Right renal cortex interstitium (tissue), 3 donors: ENCODE results near the gene LRRC23. TPM values are rescaled to one million over a fixed set of nuclear protein-coding genes. Genes with fewer than 3 reads are reported as not detected.
"Not testable (repeated sequence)": the region's sequence is repeated elsewhere in the genome, so short reads cannot be mapped to it uniquely, and the experiment has no call there.

Experiments used
- DNase-seq, 3 donors: peaks; one replicate each; pipeline ENCODE4 v3.0.0-alpha.2; 2013; ENCODE audit warnings: low read depth in 3 of 3, low spot score in 2 of 3
- polyA plus RNA-seq, 3 donors: library from polyadenylated mRNA; unstranded; fragments of 120-200 nt; gene quantifications; one replicate each; pipeline ENCODE4 v1.2.1, GENCODE V29; 2013; ENCODE audit not compliant: insufficient read length in 3 of 3

The LRRC23 gene
- polyA plus RNA-seq, 3 donors = 19.1 to 23.5 (median 23.4) TPM

- no peak for DNase-seq
Observed at GRCh38 chr12:6899837-6900519, 4.6 kb upstream of the LRRC23 start.

GRCh38 chr12:6902448-6902847 is 2.2 kb upstream of the LRRC23 start:
- no peak for DNase-seq

DNA sequence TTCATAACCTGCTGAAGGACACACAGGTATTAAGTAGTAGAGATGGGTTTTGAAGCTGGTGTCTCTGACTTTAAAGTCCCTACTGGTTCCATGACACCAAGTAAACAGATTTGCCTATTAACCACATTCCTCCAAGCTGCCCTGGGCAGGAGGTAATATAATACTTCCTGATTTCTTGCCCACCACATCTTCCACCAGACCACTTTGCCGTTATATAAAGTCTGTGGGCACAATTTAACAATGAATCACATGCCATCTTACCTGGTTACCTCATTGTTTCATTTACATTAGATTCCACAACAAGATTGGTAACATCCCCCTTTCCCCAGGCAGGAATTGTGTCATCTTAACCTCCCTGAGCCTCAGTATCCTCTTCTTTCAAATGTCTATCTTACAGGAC is 900 bp upstream of the LRRC23 start:
- no peak for DNase-seq

DNA sequence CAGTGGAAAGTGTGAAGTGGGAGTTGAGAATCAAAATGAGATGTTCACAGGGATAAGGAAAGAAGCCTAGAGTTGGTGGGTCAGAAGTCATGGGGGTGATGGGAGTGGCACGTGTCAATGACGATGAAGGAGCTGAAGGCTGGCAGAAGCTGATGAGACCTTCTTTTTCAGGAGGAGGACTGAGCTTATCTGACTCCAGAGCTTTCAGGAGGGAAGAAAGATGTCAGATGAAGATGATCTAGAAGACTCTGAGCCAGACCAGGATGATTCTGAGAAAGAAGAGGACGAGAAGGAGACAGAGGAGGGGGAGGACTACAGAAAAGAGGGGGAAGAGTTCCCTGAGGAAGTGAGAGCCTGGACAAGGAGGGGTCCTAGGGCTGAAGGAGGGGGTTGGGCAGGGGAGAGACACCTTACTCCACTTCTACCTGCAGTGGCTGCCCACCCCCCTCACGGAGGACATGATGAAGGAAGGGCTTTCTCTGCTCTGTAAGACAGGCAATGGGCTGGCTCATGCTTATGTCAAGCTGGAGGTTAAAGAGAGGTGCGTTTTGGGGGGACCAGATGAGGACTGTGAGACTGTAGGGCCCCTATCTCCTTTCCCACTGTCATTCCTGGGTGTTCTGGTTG is 905 bp downstream of the LRRC23 start:
- no peak for DNase-seq

- DNase-seq = not testable (repeated sequence)
Observed at GRCh38 chr12:6908141-6908540, 3.5 kb downstream of the LRRC23 start.

DNA sequence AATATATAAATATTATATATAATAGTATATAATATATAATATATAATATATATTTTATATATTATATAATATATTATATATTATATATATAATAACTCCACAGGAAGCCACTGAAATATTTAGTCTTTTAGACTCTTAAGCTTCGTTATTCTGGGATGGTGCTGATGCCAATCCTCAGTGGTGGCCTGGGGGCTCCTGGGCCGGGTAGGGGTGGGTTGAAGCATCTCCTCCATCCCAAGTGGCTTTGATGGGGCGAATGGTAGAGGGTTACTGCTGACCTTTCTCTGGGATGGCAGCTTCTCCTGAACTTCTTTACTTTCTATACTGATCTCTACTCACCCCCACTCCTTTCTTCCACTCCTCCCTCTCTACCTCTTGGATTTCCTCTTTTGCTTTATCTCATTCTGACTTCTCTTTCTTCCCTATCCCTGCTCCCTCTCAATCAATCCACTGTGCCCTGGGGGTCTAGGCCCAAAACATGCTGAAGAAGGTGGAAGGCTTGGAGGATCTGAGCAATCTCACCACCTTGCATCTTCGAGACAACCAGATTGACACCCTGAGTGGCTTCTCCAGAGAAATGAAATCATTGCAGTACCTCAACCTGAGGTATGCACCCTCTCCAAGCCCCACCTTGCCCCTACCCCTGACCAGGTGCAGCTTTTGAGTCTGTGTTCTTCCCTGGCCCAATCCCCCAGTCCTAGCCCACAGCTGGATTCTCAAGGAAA is 5.0 kb downstream of the LRRC23 start:
- DNase-seq = no peak

DNA sequence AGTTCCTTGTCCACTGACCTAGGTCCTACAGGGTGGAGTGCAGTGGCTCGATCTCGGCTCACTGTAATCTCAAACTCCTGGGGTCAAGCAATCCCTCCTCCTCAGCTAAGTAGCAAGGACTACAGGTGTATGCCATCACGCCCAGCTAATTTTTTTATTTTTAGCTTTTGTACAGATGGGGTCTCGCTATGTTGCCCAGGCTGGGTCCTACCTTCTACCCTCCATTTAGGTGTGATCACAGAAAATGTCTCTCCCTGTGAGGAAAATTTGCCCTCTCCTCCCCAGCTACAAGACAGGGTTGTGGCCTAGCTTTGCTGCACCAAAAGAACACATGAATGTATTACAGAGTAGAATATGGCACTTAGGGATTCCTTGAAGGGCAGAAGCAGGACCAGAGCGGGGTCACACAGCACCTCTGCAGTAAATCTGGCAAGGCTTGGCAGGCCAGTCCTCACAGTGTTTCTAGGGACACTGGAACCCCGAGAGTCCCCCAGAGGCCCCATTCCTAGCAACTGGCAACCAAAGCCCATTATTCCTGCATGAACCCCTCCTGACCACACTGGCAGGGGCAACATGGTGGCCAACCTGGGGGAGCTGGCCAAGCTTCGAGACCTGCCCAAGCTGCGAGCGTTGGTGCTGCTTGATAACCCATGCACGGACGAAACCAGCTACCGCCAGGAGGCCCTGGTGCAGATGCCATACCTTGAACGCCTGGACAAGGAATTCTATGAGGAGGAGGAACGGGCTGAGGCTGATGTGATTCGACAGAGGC is 7.7 kb downstream of the LRRC23 start:
- DNase-seq = no peak

- no peak for DNase-seq
Observed at GRCh38 chr12:6914246-6914946, 9.8 kb downstream of the LRRC23 start, which contains the start of gene ENO2. Gene ENO2 (plus strand): TSS chr12:6914580. CDS start chr12:6915833, 1,253 bp downstream.

- DNase-seq = no peak
Observed at GRCh38 chr12:6914947-6915788, 10.5 kb downstream of the LRRC23 start.

DNA sequence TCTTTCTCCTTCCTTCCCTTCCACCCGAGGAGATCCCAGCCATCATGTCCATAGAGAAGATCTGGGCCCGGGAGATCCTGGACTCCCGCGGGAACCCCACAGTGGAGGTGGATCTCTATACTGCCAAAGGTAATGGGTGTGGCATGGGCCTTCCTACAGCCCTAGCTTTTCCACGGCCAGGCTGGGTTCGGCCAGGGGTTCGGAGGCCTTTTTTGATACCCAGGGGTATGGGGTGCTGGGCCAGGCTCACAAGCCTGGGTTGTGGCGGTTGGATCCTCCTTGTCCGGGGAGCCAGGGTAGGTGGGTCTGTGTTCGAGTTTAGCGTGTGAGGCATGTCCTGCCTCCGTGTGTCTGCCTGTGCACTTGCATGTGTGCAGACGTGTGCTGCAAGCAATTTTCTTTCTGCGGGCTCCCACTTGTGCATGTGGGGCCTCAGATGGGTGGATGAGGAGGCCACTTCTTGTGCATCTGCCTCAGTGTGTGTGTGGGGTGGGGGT is 11.2 kb downstream of the LRRC23 start:
- no peak for DNase-seq

DNA sequence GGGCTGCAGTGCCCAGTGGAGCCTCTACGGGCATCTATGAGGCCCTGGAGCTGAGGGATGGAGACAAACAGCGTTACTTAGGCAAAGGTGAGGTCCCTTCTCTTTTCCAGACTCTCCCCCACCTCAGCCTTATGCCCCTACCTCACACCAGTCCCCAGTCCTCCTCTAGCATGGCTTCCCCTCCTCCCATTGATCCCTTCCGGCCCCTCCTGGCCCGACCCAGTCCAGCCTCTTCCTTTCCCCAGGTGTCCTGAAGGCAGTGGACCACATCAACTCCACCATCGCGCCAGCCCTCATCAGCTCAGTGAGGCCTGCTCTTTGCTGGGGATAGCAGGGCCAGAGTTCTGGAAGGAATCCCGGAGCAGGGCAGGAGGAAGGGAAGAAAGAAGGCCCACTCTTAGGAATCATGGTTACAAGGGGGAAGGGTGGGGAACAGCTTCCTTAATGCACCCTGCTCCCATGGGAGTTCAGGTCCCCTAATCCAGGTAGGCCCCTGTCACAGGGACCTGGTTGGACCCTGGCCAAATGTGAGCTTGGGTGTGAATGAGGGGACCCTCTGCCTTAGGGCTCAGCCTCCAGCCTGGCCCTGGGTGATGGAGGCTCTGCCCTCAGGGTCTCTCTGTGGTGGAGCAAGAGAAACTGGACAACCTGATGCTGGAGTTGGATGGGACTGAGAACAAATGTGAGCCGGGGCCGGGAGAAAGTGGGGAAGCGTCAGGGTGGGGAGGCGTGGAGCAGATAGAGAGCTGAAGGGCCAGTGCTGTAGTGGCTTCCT is 12.0 kb downstream of the LRRC23 start:
- DNase-seq = no peak

GRCh38 chr12:6917491-6918231 is 13.0 kb downstream of the LRRC23 start:
- DNase-seq = no peak

DNA sequence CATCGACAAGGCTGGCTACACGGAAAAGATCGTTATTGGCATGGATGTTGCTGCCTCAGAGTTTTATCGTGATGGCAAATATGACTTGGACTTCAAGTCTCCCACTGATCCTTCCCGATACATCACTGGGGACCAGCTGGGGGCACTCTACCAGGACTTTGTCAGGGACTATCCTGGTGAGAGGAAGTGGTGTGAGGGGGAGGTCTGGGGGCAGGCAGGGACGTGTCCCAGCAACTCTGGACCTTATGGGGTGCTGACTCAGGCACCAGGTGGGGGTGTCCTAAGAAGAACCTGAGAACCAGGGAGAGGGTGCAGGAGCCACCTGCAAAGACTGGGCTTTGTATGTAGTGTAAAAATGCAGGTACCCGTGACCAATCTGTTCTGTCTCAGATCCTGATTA is 15.0 kb downstream of the LRRC23 start:
- DNase-seq = no peak

GRCh38 chr12:6921539-6921938 is 16.9 kb downstream of the LRRC23 start:
- no peak for DNase-seq

DNA sequence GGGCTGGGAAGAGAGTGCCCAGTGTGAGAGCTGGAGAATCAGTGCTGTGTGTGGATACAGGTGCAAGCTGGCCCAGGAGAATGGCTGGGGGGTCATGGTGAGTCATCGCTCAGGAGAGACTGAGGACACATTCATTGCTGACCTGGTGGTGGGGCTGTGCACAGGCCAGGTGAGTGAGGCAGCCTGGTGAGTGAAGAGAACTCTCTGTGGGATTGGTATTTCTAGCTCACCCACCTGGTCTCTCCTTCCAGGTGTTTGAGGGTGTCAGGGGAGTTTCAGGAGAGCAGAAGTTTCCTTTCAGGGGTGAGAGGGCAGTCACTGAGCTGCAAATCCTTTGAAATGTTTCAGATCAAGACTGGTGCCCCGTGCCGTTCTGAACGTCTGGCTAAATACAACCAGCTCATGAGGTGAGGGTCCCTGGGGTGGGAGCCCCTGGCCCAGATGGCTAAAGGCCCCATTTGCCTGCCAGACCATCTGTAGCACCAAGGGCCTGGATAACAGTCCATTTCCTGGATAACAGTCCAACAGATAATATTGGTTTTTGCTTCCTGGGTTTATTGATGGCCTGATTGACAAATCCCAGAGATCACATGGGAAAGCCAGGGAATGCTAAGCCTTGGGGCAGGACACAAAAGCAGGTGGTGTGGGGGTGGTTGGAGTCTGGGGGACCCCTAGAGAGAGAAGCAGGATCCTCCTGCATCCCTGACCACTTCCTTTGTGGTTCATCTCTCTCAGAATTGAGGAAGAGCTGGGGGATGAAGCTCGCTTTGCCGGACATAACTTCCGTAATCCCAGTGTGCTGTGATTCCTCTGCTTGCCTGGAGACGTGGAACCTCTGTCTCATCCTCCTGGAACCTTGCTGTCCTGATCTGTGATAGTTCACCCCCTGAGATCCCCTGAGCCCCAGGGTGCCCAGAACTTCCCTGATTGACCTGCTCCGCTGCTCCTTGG is 17.6 kb downstream of the LRRC23 start:
- no peak for DNase-seq

DNA sequence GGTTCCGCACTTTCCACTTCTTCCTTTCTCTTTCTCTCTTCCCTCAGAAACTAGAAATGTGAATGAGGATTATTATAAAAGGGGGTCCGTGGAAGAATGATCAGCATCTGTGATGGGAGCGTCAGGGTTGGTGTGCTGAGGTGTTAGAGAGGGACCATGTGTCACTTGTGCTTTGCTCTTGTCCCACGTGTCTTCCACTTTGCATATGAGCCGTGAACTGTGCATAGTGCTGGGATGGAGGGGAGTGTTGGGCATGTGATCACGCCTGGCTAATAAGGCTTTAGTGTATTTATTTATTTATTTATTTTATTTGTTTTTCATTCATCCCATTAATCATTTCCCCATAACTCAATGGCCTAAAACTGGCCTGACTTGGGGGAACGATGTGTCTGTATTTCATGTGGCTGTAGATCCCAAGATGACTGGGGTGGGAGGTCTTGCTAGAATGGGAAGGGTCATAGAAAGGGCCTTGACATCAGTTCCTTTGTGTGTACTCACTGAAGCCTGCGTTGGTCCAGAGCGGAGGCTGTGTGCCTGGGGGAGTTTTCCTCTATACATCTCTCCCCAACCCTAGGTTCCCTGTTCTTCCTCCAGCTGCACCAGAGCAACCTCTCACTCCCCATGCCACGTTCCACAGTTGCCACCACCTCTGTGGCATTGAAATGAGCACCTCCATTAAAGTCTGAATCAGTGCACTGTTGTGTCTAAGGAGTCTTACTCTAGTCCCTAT is 18.5 kb downstream of the LRRC23 start:
- no peak for DNase-seq
